ENCODE measurements around the gene RALBP1.
A peak's percentile ranks its signal among the peaks of the same experiment; 100 is the strongest.

RALBP1 gene

GRCh38 chr18:9522952-9523351, 47.6 kb downstream of the RALBP1 start:
- WGBS (ENCODE audit: extremely low coverage, insufficient coverage, insufficient read length) = no CpG with 5 or more reads among the region's 6 CpGs
- Histone ChIP-seq H4K12ac (ENCODE audit: low read depth, low read length) (no peak overlapping the region), H3K4me1 (ENCODE audit: control insufficient read depth in 1 of 2, insufficient read depth in 2 of 2, low read length in 2 of 2) (peaks cover 0 to 2% of the 10 kb centered on the region in 2 experiments), H3K27me3 (ENCODE audit: insufficient read depth, low read length) (no peaks in the 10 kb centered on the region), H3K18ac (ENCODE audit: low read length) (no peak overlapping the region), H3K9me3 (ENCODE audit: insufficient read depth, low read depth, low read length) (no peaks in the 10 kb centered on the region), H2AFZ (ENCODE audit: insufficient read depth, low read length, poor library complexity) (no peak overlapping the region), H3K23ac (ENCODE audit: low read length) (no peak overlapping the region), H3K4me2 (ENCODE audit: low read length) (no peak overlapping the region), H4K8ac (ENCODE audit: low read depth, low read length) (no peak overlapping the region), H3K14ac (ENCODE audit: low read length) (no peak overlapping the region), H2AK5ac (ENCODE audit: low read length) (no peak overlapping the region), H3K4me3 (ENCODE audit: low read depth, low read length) (no peak overlapping the region), H3K27ac (ENCODE audit: low read depth, low read length) (no peak overlapping the region), H2BK5ac (ENCODE audit: low read depth, low read length, poor library complexity) (peak overlapping the region; percentile 21), H2BK120ac (ENCODE audit: insufficient read depth, low read length, poor library complexity) (no peak overlapping the region), H3K9ac (ENCODE audit: low read length) (no peak overlapping the region), H3K36me3 (ENCODE audit: control insufficient read depth in 1 of 2, insufficient read depth in 2 of 2, low read length in 2 of 2) (peaks cover 7 to 17% of the 10 kb centered on the region in 2 experiments), H2BK12ac (ENCODE audit: low read length) (no peak overlapping the region), H3K4ac (ENCODE audit: low read depth, low read length) (no peak overlapping the region), H3K79me1 (ENCODE audit: low read length) (no peaks in the 10 kb centered on the region), H4K91ac (ENCODE audit: low read depth, low read length) (no peak overlapping the region), H3K79me2 (ENCODE audit: control insufficient read depth, insufficient read depth, low read length, poor library complexity) (no peaks in the 10 kb centered on the region)
- no peak for DNase-seq

DNA sequence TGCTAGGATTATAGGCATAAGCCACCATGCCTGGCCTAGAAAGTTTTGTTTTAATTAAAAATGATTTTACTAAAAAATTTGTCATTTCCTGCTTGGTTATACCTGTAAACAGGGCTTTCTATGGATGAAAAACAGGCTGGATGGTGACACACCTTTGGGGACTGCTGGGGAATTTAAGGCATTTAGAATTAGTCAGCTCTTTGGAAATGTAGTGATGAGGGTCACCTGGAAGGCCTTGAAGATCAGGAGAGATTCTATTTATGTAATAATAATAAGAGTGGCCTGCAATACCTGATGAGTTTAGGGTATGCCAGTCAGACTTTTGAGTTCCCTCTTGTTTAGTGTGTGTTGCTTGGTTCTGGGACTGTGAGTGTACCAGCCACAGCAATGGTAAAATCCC, 51.1 kb downstream of the RALBP1 start:
- Histone ChIP-seq H4K91ac (ENCODE audit: low read depth, low read length) (peak overlapping the region; percentile 62), H4K12ac (ENCODE audit: low read depth, low read length) (no peak overlapping the region), H3K4me1 (ENCODE audit: control insufficient read depth in 1 of 2, insufficient read depth in 2 of 2, low read length in 2 of 2) (peaks cover 0 to 2% of the 10 kb centered on the region in 2 experiments), H3K4ac (ENCODE audit: low read depth, low read length) (no peak overlapping the region), H3K18ac (ENCODE audit: low read length) (no peak overlapping the region), H3K79me1 (ENCODE audit: low read length) (no peaks in the 10 kb centered on the region), H3K79me2 (ENCODE audit: control insufficient read depth, insufficient read depth, low read length, poor library complexity) (no peaks in the 10 kb centered on the region), H2AK5ac (ENCODE audit: low read length) (no peak overlapping the region), H3K9ac (ENCODE audit: low read length) (no peak overlapping the region), H3K23ac (ENCODE audit: low read length) (no peak overlapping the region), H2AFZ (ENCODE audit: insufficient read depth, low read length, poor library complexity) (no peak overlapping the region), H2BK120ac (ENCODE audit: insufficient read depth, low read length, poor library complexity) (no peak overlapping the region), H4K8ac (ENCODE audit: low read depth, low read length) (no peak overlapping the region), H2BK12ac (ENCODE audit: low read length) (no peak overlapping the region), H3K27ac (ENCODE audit: low read depth, low read length) (peak overlapping the region; percentile 16), H3K27me3 (ENCODE audit: insufficient read depth, low read length) (no peaks in the 10 kb centered on the region), H3K36me3 (ENCODE audit: control insufficient read depth in 1 of 2, insufficient read depth in 2 of 2, low read length in 2 of 2) (peaks cover 8 to 28% of the 10 kb centered on the region in 2 experiments), H3K4me2 (ENCODE audit: low read length) (no peak overlapping the region), H2BK5ac (ENCODE audit: low read depth, low read length, poor library complexity) (peak overlapping the region; percentile 49), H3K14ac (ENCODE audit: low read length) (no peak overlapping the region), H3K4me3 (ENCODE audit: low read depth, low read length) (no peak overlapping the region), H3K9me3 (ENCODE audit: insufficient read depth, low read depth, low read length) (peaks cover 2% of the 10 kb centered on the region)
- peak; percentile 51 to 71 for DNase-seq

DNA sequence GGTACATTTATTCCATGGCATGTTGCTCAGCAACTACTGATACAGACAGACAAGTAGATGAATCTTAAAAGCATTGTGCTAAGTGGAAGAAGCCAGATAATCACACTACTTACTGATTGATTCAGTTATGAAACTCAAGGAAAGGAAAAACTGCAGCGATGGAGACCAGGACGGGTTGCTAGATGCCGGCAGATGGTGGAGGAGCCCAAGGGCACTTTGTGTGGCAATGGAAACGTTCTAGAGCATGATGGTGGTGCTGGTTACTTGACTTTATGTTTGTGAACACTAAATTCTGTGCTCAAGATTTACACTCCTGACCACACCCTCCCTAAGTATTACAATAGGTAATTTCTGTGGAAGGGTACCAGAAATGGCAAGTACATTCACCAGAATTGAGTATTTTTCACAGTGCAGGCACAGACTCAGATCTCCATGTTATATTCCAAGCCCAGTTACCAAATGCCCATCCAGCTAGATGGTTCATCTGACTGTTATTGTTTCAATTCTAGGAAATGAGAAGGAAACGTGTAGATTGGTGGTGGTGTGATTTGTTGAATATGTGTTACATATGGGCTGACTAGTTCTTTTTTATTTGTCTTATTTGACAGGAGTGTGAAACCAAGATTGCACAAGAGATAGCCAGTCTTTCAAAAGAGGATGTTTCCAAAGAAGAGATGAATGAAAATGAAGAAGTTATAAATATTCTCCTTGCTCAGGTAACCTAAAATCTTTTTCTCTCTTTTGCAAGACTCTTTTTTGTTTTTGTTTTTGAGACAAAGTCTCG, 55.1 kb downstream of the RALBP1 start:
- peaks cover 21 to 29% of the 10 kb centered on the region in 2 experiments for H3K36me3 ChIP-seq (ENCODE audit: control insufficient read depth in 1 of 2, insufficient read depth in 2 of 2, low read length in 2 of 2)
- H2BK12ac ChIP-seq (ENCODE audit: low read length) = no peak overlapping the region
- H3K27me3 ChIP-seq (ENCODE audit: insufficient read depth, low read length) = no peaks in the 10 kb centered on the region
- no peak overlapping the region for H2AK5ac ChIP-seq (ENCODE audit: low read length)
- H3K4me2 ChIP-seq (ENCODE audit: low read length) = no peak overlapping the region
- no peak overlapping the region for H3K9ac ChIP-seq (ENCODE audit: low read length)
- no peak overlapping the region for H2BK120ac ChIP-seq (ENCODE audit: insufficient read depth, low read length, poor library complexity)
- H4K8ac ChIP-seq (ENCODE audit: low read depth, low read length) = no peak overlapping the region
- no peak overlapping the region for H2BK5ac ChIP-seq (ENCODE audit: low read depth, low read length, poor library complexity)
- no peak overlapping the region for H3K23ac ChIP-seq (ENCODE audit: low read length)
- no CpG with 5 or more reads among the region's 6 CpGs for WGBS (ENCODE audit: extremely low coverage, insufficient coverage, insufficient read length)
- H4K91ac ChIP-seq (ENCODE audit: low read depth, low read length) = no peak overlapping the region
- no peak overlapping the region for H4K12ac ChIP-seq (ENCODE audit: low read depth, low read length)
- no peak overlapping the region for H3K27ac ChIP-seq (ENCODE audit: low read depth, low read length)
- no peak overlapping the region for H3K18ac ChIP-seq (ENCODE audit: low read length)
- no peak overlapping the region for H3K14ac ChIP-seq (ENCODE audit: low read length)
- peaks cover 2% of the 10 kb centered on the region for H3K9me3 ChIP-seq (ENCODE audit: insufficient read depth, low read depth, low read length)
- H2AFZ ChIP-seq (ENCODE audit: insufficient read depth, low read length, poor library complexity) = no peak overlapping the region
- no peaks in the 10 kb centered on the region for H3K79me2 ChIP-seq (ENCODE audit: control insufficient read depth, insufficient read depth, low read length, poor library complexity)
- peaks cover 2% of the 10 kb centered on the region for H3K79me1 ChIP-seq (ENCODE audit: low read length)
- peaks cover 5 to 11% of the 10 kb centered on the region in 2 experiments for H3K4me1 ChIP-seq (ENCODE audit: control insufficient read depth in 1 of 2, insufficient read depth in 2 of 2, low read length in 2 of 2)
- H3K4me3 ChIP-seq (ENCODE audit: low read depth, low read length) = no peak overlapping the region
- H3K4ac ChIP-seq (ENCODE audit: low read depth, low read length) = no peak overlapping the region
- DNase-seq = peak; percentile 78 to 83

GRCh38 chr18:9531791-9532410, 56.6 kb downstream of the RALBP1 start:
- H3K9me3 ChIP-seq (ENCODE audit: insufficient read depth, low read depth, low read length) = peaks cover 3% of the 10 kb centered on the region

More at GRCh38 chr18:9531791-9532410, 56.6 kb downstream of the RALBP1 start:
- Histone ChIP-seq H2BK12ac (ENCODE audit: low read length) (no peak overlapping the region), H3K14ac (ENCODE audit: low read length) (no peak overlapping the region), H3K79me1 (ENCODE audit: low read length) (peaks cover 5% of the 10 kb centered on the region), H4K91ac (ENCODE audit: low read depth, low read length) (no peak overlapping the region), H3K4me2 (ENCODE audit: low read length) (no peak overlapping the region), H3K9ac (ENCODE audit: low read length) (no peak overlapping the region), H3K36me3 (ENCODE audit: control insufficient read depth in 1 of 2, insufficient read depth in 2 of 2, low read length in 2 of 2) (peaks cover 29 to 31% of the 10 kb centered on the region in 2 experiments), H3K23ac (ENCODE audit: low read length) (no peak overlapping the region), H3K27ac (ENCODE audit: low read depth, low read length) (peak overlapping the region; percentile 48), H3K4me1 (ENCODE audit: control insufficient read depth in 1 of 2, insufficient read depth in 2 of 2, low read length in 2 of 2) (peaks cover 9 to 13% of the 10 kb centered on the region in 2 experiments), H3K79me2 (ENCODE audit: control insufficient read depth, insufficient read depth, low read length, poor library complexity) (peaks cover 2% of the 10 kb centered on the region), H4K8ac (ENCODE audit: low read depth, low read length) (no peak overlapping the region), H2AFZ (ENCODE audit: insufficient read depth, low read length, poor library complexity) (no peak overlapping the region), H3K18ac (ENCODE audit: low read length) (no peak overlapping the region), H3K4ac (ENCODE audit: low read depth, low read length) (no peak overlapping the region), H3K4me3 (ENCODE audit: low read depth, low read length) (no peak overlapping the region), H4K12ac (ENCODE audit: low read depth, low read length) (no peak overlapping the region), H2BK5ac (ENCODE audit: low read depth, low read length, poor library complexity) (peak overlapping the region; percentile 27), H2BK120ac (ENCODE audit: insufficient read depth, low read length, poor library complexity) (no peak overlapping the region), H3K27me3 (ENCODE audit: insufficient read depth, low read length) (no peaks in the 10 kb centered on the region), H2AK5ac (ENCODE audit: low read length) (no peak overlapping the region)
- no CpG with 5 or more reads among the region's 7 CpGs for WGBS (ENCODE audit: extremely low coverage, insufficient coverage, insufficient read length)
- DNase-seq = peak; percentile 89 to 97
